Measurements from ENCODE around the gene LKAAEAR1. TPM values are rescaled to one million over a fixed set of nuclear protein-coding genes. Genes with fewer than 3 reads are reported as not detected.
"Not testable (repeated sequence)": the region's sequence is repeated elsewhere in the genome, so short reads cannot be mapped to it uniquely, and the experiment has no call there.

LKAAEAR1 gene
- total RNA-seq, 1 donor from 2014 or later = not detected

GRCh38 chr20:64100946-64101688 lies 16.9 kb upstream of the LKAAEAR1 start:
- ATAC-seq = no peak
- DNase-seq (ENCODE audit: missing footprints) = peak; percentile 45
- intact Hi-C loops (cut with DNase I) = no loop called here

DNA sequence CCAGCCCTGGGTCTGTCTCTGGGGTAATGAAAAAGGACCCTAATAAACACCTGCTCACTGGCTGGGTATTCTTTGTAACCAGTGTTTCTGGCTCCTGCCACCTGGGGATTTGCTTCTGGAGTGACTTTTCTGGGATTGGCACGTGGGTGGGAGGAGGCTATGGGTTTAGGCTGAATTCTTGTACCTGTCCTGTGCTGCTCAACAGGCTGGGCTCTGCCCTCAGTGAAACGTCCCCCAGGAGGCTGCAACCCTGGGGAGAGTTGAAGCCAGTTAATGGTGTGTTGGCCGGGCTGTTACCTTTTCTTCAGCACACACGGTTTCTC lies 16.3 kb upstream of the LKAAEAR1 start:
- DNase-seq (ENCODE audit: missing footprints) = no peak
- intact Hi-C loops (cut with DNase I) = no loop called here
- no peak for ATAC-seq

GRCh38 chr20:64099880-64100565 lies 15.8 kb upstream of the LKAAEAR1 start:
- ATAC-seq = no peak
- DNase-seq (ENCODE audit: missing footprints) = no peak
- intact Hi-C loops (cut with DNase I) = no loop called here

- peak; percentile 64 for DNase-seq (ENCODE audit: missing footprints)
- ATAC-seq = no peak
- intact Hi-C loops (cut with DNase I) = no loop called here
These were observed 15.0 kb upstream of the LKAAEAR1 start for GRCh38 chr20:64099086-64099786.

- ATAC-seq (no peak), DNase-seq (ENCODE audit: missing footprints) (no peak)
- intact Hi-C loops (cut with DNase I) = no loop called here
These were observed 14.3 kb upstream of the LKAAEAR1 start for GRCh38 chr20:64098471-64099013.

- no peak for ATAC-seq
- no peak for DNase-seq (ENCODE audit: missing footprints)
- intact Hi-C loops (cut with DNase I) = no loop called here
These were observed 12.3 kb upstream of the LKAAEAR1 start for GRCh38 chr20:64096535-64096934.

DNA sequence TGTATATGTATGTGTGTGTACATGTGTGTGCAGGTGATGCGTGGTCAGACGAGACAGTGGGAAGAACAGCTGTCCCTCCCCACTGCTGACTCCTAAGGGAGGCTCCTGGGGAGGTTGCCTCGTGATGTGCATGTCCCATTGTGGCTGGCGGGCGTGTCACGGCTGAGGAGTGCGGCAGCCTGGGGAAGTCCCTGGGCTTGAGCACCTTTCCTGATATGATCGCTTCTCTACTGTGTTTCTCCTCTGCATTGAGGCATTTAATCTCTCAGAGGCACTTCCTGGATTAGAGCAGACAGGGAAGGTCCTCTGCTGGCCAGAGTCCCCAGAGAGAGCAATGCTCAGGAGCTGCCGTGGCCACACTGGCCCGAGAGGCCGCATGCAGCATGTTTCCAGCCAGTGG lies 11.7 kb upstream of the LKAAEAR1 start:
- DNase-seq (ENCODE audit: missing footprints) (no peak), ATAC-seq (no peak)
- intact Hi-C loops (cut with DNase I) = no loop called here

DNA sequence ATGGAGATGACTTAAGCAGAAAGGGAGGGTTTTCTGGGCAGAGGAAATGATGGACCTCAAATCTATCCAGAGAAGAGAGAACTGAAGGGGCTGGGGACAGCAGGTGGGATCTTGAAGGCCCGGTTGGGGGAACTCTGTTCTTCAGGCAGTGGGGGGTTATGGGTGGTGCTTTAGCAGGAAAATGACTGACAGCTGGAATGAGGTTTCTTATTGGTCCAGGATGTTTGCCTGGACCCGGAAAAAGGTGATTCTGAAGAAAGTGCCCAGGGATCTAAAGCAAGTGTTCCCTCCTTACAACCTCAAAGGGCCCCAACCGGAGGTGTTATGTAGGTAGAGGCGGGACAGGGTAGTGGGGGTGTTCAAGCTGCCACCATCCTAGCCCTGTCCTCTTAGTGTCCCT lies 11.3 kb upstream of the LKAAEAR1 start:
- ATAC-seq (no peak), DNase-seq (ENCODE audit: missing footprints) (no peak)
- intact Hi-C loops (cut with DNase I) = no loop called here

- ATAC-seq (no peak), DNase-seq (ENCODE audit: missing footprints) (no peak)
- intact Hi-C loops (cut with DNase I) = no loop called here
These were observed 8.9 kb upstream of the LKAAEAR1 start for GRCh38 chr20:64093013-64093503.

DNA sequence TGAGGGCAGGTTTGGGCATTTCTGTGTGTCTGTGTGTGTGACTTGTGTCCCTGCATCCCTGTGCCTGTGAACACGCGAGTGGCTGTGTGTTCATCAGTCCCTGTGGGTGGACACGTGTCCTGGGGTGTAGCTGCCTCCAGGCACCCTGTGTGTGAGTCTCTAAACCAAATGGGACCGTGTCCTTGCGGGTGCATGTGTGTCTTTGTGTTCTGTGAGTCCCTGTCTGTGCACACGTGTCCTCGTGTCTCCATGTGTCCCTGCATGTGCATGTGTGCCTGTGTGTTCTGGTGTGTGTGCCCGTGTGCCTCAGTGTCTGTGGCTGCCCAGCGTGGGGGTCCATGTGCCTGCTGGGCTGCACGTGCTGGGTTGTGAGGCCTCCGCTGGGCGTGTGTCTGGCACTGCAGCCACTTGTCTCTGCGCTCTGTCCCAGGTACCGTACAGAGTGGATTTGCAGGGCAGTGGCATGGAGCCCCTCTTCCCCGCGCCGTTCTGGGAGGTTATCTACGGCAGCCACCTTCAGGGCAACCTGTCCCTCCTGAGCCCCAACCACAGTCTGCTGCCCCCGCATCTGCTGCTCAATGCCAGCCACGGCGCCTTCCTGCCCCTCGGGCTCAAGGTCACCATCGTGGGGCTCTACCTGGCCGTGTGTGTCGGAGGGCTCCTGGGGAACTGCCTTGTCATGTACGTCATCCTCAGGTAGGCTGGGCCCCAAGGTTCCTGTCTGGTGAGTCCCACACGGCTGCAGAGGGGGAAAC lies 8.2 kb upstream of the LKAAEAR1 start:
- ATAC-seq (no peak), DNase-seq (ENCODE audit: missing footprints) (no peak)
- intact Hi-C loops (cut with DNase I) = no loop called here

DNA sequence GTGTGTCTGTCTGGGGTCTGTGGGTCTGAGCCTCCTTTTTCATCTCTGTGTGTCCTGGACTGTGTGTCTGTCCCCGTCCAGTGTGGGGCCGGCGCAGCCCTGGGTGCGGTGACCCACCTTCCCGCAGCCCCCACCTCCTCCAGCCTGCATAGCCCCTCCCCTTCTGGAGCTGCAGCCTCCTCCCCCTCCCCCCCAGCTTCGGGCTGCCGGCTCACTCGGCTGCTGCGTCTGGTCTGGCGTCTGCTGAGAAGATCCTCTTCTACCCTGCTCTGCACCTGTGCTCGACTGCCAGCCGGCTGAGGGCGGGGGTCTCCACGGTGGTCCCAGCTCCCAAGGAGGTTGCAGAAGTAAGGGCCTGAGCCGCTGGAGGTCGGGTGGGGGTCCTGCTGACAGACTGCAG lies 7.6 kb upstream of the LKAAEAR1 start:
- no peak for ATAC-seq
- no peak for DNase-seq (ENCODE audit: missing footprints)
- intact Hi-C loops (cut with DNase I) = no loop called here

DNA sequence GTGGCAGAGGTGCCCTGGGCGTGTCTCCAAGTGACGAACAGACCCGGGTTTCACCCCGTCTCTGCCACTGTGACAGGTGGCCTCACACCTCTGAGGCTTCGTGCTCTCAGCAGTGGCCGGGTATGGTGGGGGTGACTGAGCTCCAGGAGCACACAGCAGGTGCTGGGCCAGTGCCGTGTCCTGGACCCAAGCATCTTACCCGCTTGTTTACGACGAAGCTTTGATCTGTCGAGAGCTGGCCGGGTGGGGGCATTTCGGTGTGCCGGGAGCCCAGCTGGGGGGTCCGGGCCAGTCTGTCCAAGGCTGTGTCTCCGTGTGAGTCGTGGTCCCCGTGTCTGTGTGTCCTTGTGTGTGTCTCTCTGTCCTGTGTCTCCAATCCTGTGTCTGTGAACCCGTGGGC lies 7.1 kb upstream of the LKAAEAR1 start:
- intact Hi-C loops (cut with DNase I) = no loop called here
- DNase-seq (ENCODE audit: missing footprints) (peak; percentile 60), ATAC-seq (no peak)

DNA sequence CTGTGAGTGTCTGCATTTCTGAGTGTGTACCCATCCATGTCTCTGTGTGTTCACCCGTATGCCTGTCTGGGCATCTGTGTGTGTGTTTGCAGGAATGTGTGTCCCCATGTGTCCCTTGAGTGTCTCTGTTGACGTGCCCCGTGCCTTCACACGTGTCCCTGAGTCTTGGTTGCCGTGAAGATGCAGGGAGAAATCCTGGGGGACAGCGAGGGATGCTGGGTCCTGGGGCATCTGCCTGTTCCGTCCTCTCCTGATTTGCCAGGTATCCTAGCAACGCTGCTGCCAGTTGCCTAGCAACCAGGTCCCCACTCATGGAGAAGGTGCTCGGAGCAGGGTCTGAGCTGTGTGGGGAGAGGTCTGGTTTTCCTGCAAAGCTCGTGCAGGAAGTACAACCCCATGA lies 6.0 kb upstream of the LKAAEAR1 start:
- intact Hi-C loops (cut with DNase I) = no loop called here
- ATAC-seq (no peak), DNase-seq (ENCODE audit: missing footprints) (no peak)

DNA sequence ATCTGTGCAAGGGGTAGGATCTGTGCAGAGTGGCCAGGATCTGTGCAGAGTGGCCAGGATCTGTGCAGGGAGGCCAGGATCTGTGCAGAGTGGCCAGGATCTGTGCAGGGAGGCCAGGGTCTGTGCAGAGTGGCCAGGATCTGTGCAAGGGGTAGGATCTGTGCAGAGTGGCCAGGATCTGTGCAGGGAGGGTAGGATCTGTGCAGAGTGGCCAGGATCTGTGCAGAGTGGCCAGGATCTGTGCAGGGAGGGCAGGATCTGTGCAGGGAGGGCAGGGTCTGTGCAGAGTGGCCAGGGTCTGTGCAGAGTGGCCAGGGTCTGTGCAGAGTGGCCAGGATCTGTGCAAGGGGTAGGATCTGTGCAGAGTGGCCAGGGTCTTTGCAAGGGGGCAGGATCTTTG lies 4.4 kb upstream of the LKAAEAR1 start:
- intact Hi-C loops (cut with DNase I); ATAC-seq: not testable (repeated sequence)
- DNase-seq (ENCODE audit: missing footprints) = peak; percentile 66

GRCh38 chr20:64087226-64087825 lies 3.1 kb upstream of the LKAAEAR1 start:
- ATAC-seq; DNase-seq (ENCODE audit: missing footprints); intact Hi-C loops (cut with DNase I): not testable (repeated sequence)

DNA sequence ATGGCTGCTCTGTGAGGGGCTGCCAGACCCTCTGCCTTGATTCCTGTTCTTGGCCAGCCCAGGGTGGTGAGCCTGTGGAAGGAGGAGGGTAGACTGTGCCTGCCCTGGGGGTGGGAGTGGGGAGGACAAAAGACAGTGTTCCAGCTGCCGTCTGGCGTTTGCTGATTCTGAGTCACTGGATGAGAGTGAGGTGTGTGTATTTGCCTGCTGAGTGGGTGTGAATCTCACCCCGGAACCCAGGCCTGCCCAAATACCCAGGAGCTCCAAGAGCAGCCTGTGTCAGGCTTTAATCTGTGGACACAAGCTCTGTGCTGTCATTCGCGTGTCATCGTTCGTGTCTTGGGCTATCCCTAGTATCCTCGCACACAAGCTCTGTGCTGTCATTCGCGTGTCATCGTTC lies 2.6 kb upstream of the LKAAEAR1 start:
- ATAC-seq (no peak), DNase-seq (ENCODE audit: missing footprints) (no peak)
- intact Hi-C loops (cut with DNase I) = no loop called here

GRCh38 chr20:64084685-64085152 lies 521 bp upstream of the LKAAEAR1 start:
- DNase-seq (ENCODE audit: missing footprints) = peak; percentile 28

DNA sequence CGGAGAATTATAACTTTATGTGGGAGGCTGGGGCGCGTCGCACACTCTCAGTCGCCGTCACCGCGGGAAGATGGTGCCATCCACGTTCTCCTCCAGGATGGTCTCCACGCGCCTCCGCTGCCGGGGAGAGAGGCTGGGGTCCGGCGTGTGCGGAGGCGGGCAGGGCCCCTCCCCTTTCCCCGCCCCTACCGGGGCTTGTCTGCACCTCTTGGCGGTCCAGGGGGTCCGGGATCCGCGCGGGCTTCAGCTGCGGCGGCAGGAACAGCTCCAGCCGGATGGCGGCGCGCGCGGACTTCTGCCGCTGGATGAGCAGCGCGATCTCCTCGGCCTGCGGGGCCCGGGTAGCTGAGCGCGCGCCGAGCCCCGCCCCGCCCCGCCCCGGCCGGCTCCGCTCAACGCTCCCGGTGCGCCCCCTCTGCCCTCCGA lies 807 bp downstream of the LKAAEAR1 start:
- intact Hi-C loops (cut with DNase I) = loop anchor here (2.0 to 5.0 kb wide), 2 partner anchors 37 to 106 kb away; partner anchors contain the start of gene SAMD10
- ATAC-seq (peak; percentile 53), DNase-seq (ENCODE audit: missing footprints) (peak; percentile 92)

More at GRCh38 chr20:64084685-64085152, 521 bp upstream of the LKAAEAR1 start:
- no peak for ATAC-seq
- intact Hi-C loops (cut with DNase I) = loop anchor here (5.0 kb wide), 1 partner anchor 107 kb away; the partner anchor contains the start of gene SAMD10

Data from Right ventricle myocardium inferior (tissue), 1 donor.